Stomach (tissue), 4 donors: ENCODE data around the gene VCPKMT.

ENCODE experiments used
- EP300 ChIP-seq: sonication (generic); formaldehyde crosslinking; IDR thresholded peaks from one replicate; pipeline ENCODE4 v1.6.1; 2017; ENCODE audit warnings: antibody characterized with exemption
- POLR2A ChIP-seq, 4 donors: fragments of 450-650 bp; IDR thresholded peaks; one replicate each; pipeline ENCODE4 v1.6.1; 2016; ENCODE audit warnings: antibody characterized with exemption in 4 of 4, control low read depth in 2 of 4, mild to moderate bottlenecking in 1 of 4, moderate library complexity in 1 of 4
- TF ChIP-seq, protein P1 (sequence below), 7 experiments: fragments of 450-650 bp in 4 of 7; fragments of 200-600 bp in 3 of 7; sonication (generic) in 3 of 7; IDR thresholded peaks; one replicate each; pipeline ENCODE4 v1.5.1; 2016 to 2019; ENCODE audit warnings: antibody characterized with exemption in 7 of 7, control low read depth in 2 of 7, mild to moderate bottlenecking in 1 of 7

DNA sequence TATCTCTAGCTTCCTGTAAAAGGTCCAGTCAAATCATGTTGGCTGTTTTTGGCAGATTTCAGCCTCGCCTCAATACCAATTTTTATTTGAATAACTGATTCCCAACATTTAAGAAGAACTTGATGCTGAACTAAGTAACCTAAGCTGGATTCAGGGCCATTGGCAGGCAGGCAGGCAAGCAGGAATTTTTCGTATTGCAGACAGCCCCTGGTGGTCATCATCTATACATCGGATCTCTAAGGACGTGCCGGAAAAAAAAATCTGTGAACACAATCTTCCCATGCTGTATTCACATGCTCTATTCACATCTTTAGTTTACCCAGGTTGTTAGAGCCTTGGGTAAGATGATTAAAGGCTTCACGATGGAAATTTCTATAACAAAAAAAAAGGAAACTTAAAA, 7.0 kb downstream of the VCPKMT start:
- TF ChIP-seq, protein P1, sequence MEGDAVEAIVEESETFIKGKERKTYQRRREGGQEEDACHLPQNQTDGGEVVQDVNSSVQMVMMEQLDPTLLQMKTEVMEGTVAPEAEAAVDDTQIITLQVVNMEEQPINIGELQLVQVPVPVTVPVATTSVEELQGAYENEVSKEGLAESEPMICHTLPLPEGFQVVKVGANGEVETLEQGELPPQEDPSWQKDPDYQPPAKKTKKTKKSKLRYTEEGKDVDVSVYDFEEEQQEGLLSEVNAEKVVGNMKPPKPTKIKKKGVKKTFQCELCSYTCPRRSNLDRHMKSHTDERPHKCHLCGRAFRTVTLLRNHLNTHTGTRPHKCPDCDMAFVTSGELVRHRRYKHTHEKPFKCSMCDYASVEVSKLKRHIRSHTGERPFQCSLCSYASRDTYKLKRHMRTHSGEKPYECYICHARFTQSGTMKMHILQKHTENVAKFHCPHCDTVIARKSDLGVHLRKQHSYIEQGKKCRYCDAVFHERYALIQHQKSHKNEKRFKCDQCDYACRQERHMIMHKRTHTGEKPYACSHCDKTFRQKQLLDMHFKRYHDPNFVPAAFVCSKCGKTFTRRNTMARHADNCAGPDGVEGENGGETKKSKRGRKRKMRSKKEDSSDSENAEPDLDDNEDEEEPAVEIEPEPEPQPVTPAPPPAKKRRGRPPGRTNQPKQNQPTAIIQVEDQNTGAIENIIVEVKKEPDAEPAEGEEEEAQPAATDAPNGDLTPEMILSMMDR (IDR thresholded peaks at IDR 0.05), result no peak
- TF ChIP-seq EP300 (no peak), POLR2A (IDR thresholded peaks at IDR 0.05) (no peak)
